A549 treated with AZD2906 at 1 μM for 4 hours (cell line): ENCODE measurements around the gene EPRS1. TPM values are rescaled to one million over a fixed set of nuclear protein-coding genes. Genes with fewer than 3 reads are reported as not detected.

Experiments
- total RNA-seq: library from RNA; stranded (reverse); fragments of 200-300 nt; extraction: Qiagen RNA extraction; gene quantifications from 5 replicates; pipeline ENCODE4 v1.2.3, GENCODE V29; 2022

The EPRS1 gene
- total RNA-seq = 64.7 to 75.8 TPM (median 66.9 TPM) in 5 replicates

DNA sequence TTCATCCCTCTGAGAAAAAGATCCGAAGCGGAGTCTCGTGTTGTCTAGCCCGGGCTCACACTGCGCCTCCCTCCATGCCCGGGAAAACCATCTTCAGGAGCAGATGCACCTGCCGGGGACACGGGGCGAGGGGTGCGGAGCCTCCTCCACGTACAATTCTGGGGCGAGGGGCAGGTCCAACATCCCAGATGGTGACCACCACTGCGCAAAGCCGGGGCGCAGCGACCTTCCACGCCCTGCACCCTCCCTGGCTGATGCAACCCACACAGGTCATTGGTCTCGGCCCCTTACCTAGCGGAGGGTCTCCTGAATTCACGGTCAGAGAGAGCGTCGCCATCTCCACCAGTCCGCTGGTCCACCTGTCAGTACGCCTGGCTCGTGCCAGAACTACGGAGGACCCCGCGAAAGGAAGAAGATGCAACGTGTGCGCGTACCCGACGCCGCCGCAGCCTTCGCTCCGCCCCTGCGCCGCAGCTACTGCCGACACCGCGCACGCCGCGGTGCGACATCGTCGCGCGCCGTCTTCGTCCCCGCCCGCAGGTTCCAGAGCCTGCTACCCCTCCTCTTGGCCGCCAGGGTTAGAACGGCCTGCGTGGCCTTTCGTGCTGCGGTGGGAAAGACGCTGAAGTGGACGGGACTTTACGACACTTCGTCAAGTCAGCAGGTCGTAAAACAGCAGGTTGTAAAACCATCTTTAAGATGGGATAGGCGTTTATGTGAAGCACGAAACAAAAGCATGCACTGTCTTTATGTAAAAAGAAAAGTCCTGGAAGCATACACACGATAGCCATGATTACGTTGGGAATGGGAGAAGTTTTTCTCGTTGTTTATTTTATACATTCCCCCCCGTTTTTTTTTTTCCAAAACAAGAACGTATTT lies at the start of gene EPRS1:
Gene EPRS1 (minus strand): TSS at position 454 of the 879 bp plus-strand sequence. CDS start 117 bp downstream, at position 337.

DNA sequence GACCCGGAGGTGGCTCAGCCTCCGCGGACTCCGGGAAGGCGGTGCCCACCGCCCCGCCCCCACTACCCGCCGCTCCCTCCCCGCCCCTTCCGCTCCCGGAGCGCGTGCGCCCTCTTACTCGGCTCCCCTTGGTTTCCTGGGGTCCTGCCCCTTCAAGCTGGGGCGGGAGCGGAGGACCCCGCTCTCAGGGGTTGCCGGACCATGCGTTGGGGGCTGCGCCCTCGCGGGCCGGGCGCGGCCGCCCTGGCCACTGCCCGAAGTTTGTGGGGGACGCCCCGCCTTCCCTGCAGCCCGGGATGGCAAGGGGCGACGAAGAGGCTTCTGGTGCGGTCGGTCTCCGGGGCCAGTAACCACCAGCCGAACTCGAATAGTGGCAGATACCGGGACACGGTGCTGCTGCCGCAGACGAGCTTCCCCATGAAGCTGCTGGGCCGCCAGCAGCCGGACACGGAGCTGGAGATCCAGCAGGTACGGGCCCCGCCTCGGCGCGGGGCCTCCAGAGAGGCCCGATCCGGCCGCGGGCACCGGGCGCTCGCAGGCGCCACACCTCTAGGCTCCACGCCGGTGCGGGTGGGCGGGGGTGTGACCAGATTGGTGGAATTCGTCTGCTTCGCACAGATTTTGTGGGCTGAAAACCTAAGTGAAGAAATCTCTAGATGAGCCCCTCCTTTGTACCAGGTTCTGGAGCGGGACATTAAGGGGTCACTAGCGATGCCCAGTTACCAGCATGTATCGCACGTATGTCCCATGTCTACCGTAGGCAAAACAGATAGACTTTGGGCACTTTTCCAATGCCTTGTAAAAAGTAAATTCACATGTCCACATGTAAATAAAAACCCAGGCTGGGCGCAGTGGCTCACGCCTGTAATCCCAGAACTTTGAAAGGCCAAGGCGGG lies 48.0 kb upstream of the EPRS1 start, which contains the start of gene IARS2:
Gene IARS2 (plus strand): TSS at position 117 of the 896 bp plus-strand sequence. CDS start 85 bp downstream, at position 202.

DNA sequence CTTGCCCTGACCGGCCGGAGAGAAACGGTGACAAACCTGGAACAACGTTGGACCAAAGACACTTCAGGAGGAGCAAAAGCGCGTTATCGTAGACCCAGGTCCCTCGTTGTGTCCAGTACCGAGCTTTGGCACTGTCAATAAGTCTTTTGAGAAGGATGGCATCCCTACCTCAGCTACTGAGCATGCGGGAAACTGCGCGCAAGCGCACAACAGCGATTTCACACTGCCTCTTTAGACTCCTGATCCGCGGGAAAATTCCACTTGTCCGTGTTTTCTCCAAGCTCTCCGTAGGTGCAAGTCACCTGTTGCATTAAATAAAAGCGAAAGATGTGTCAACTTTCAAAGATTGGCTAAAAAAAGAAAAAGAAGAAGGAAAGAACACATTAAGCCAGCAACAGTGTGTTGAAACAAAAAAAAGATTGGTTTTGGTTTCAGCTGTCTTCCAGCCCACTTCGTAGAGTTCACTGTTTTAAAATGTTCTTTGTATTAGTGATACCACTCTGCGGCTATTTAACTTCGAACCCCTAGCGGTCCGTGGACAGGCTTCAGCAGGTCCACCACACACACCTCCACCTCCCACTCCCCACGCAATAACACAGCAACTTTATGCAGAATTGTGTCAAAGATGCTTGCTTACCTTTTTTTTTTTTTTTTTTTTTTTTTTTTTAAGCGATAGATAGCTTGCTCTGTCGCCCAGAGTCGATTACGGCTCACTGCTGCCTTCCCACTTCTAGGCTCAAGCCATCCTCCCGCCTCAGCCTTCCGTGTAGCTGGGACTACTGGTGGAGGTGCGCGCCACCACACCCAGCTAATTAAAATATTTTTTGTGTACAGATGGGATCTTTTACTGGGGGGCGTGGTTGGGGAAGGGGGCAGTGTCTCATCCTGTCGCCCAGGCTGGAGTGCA lies 43.6 kb upstream of the EPRS1 start, which contains the start of gene BPNT1:
Gene BPNT1 (minus strand): TSS at position 139 of the 907 bp plus-strand sequence. CDS start 9,942 bp downstream, outside the sequence.

Other genes with a start within 250 kb of the EPRS1 start
- gene SLC30A10, start 117.9 kb downstream of the EPRS1 start, total RNA-seq = 0.03 to 0.09 TPM (median 0.06 TPM) in 3 of 5 replicates, not detected in the others
- gene BPNT1, start 43.3 kb upstream of the EPRS1 start, total RNA-seq = 14.3 to 25.2 TPM (median 15.7 TPM) in 5 replicates
- gene IARS2, start 47.6 kb upstream of the EPRS1 start, total RNA-seq = 91.0 to 119 TPM (median 96.8 TPM) in 5 replicates
- 10.8 to 14.0 TPM (median 12.9 TPM) in 5 replicates for gene RAB3GAP2, start 225.9 kb upstream of the EPRS1 start, total RNA-seq